Measurements from ENCODE around the gene ARHGAP23. TPM values are rescaled to one million over a fixed set of nuclear protein-coding genes. Genes with fewer than 3 reads are reported as not detected.

Gene ARHGAP23
- total and polyA plus RNA-seq, 2 donors (not counting 3 experiments of a cell fraction or from before 2014, with no cell fraction given): 25.4 to 190 TPM

DNA sequence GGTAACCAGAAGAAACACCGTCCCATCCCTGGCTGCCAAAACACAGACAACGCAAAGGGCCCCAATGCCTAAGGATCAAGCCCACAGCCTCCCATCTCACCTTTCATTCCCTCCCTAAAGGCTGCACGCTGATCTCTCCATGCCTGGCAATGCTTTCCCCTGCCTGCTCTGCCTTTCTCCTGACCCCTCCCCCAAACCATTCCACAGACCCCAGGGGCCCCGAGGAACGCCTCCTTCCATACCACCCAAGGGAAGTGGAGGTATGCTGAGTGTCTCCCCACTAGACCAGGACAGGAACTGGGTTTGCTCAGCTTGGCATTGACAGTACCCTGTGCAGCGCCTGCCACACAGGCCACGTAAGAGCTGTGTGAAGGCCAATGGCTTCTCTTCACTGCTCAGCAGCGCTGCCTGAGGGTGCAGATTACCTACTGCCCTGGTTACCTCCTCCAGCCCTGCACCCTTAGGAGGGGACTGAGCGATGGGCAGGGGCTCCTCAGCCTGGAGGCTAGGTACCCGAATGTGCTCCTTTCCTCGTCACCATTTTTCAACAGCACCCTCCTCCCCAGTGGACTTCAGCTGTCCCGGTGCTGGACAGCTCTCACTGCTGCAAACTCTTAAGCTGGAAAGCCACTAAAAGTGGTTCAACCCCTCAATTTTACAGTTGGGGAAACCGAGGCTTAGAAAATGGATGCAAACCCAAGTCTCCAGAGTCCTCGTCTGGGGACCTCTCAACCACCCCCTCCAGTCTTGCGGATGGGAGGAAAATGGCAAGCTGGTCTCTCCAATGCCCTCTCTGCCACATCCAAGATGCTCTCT lies 132.4 kb downstream of the ARHGAP23 start:
- Histone ChIP-seq H3K27ac (ENCODE audit: insufficient read depth, low read depth, low read length) (no peak overlapping the region), H3K9me3 (replicated peaks; ENCODE audit: control insufficient read depth, insufficient read depth, low read length) (no peaks in the 10 kb centered on the region), H3K4me1 (ENCODE audit: control insufficient read depth, extremely low read depth, insufficient read depth, low read length) (peaks cover 13% of the 10 kb centered on the region), H4K20me1 (replicated peaks; ENCODE audit: control insufficient read depth, extremely low read depth, insufficient read depth, low read length) (no peaks in the 10 kb centered on the region), H3K9ac (replicated peaks; ENCODE audit: extremely low read depth, insufficient read depth, low read length) (no peak overlapping the region), H3K27me3 (ENCODE audit: control insufficient read depth in 2 of 2, insufficient read depth in 2 of 2, low read length in 2 of 2) (peaks cover 63 to 68% of the 10 kb centered on the region in 2 experiments), H3K4me2 (ENCODE audit: insufficient read depth, low read length) (no peak overlapping the region), H3K36me3 (ENCODE audit: control insufficient read depth in 2 of 2, extremely low read depth in 1 of 2, insufficient read depth in 2 of 2, low read length in 2 of 2) (no peaks in the 10 kb centered on the region), H3K9me1 (replicated peaks; ENCODE audit: control insufficient read depth, extremely low read depth, insufficient read depth, low read length) (no peaks in the 10 kb centered on the region), H3K4me3 (replicated peaks in 1 of 3; ENCODE audit: insufficient read depth in 1 of 3, low read depth in 1 of 3, low read length in 3 of 3) (no peak overlapping the region), H3K79me2 (ENCODE audit: control insufficient read depth, insufficient read depth, low read length) (no peaks in the 10 kb centered on the region), H2AFZ (ENCODE audit: low read depth, low read length) (no peak overlapping the region)
- intact Hi-C loops (cut with micrococcal nuclease): no loop called here
- ChIA-PET POLR2A (no interaction called here), CTCF (interaction anchor here (0.8 to 5.0 kb wide), 5 partner anchors 21 to 106 kb away, joined by 4 to 321 read pairs (median 5); no protein-coding TSS in a partner anchor)
- BruUV-seq (replicated peaks): no TSS peak
- dilution Hi-C loops (cut with MboI; ENCODE audit: extremely low pct_ligation_motif_present, low sequenced_read_pairs): no loop called here
- no peak for TF ChIP-seq POLR2A (IDR thresholded peaks at IDR 0.05; ENCODE audit: low read depth, low read length)
- TF ChIP-seq, protein P1, sequence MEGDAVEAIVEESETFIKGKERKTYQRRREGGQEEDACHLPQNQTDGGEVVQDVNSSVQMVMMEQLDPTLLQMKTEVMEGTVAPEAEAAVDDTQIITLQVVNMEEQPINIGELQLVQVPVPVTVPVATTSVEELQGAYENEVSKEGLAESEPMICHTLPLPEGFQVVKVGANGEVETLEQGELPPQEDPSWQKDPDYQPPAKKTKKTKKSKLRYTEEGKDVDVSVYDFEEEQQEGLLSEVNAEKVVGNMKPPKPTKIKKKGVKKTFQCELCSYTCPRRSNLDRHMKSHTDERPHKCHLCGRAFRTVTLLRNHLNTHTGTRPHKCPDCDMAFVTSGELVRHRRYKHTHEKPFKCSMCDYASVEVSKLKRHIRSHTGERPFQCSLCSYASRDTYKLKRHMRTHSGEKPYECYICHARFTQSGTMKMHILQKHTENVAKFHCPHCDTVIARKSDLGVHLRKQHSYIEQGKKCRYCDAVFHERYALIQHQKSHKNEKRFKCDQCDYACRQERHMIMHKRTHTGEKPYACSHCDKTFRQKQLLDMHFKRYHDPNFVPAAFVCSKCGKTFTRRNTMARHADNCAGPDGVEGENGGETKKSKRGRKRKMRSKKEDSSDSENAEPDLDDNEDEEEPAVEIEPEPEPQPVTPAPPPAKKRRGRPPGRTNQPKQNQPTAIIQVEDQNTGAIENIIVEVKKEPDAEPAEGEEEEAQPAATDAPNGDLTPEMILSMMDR (IDR thresholded peaks at IDR 0.05; ENCODE audit: extremely low read depth in 1 of 2, insufficient read depth in 1 of 2, low read depth in 1 of 2, low read length in 2 of 2): no peak
- TF ChIP-seq, protein P2, sequence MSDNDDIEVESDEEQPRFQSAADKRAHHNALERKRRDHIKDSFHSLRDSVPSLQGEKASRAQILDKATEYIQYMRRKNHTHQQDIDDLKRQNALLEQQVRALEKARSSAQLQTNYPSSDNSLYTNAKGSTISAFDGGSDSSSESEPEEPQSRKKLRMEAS (IDR thresholded peaks at IDR 0.05; ENCODE audit: insufficient read depth, insufficient read length): no peak
- TF ChIP-seq EZH2 (IDR thresholded peaks at IDR 0.05; ENCODE audit: borderline replicate concordance, low read depth, low read length, severe bottlenecking): no peak
- TF ChIP-seq JUN (IDR thresholded peaks at IDR 0.05; ENCODE audit: borderline replicate concordance, insufficient read depth, insufficient read length, low read depth): no peak
- no peak for TF ChIP-seq POLR2AphosphoS5 (IDR thresholded peaks at IDR 0.05; ENCODE audit: insufficient read depth, low read depth, low read length)
- TF ChIP-seq MYC (IDR thresholded peaks at IDR 0.05; ENCODE audit: low read depth, low read length): no peak
- TF ChIP-seq GATA2 (IDR thresholded peaks at IDR 0.05; ENCODE audit: insufficient read depth, insufficient read length, low read depth, low read length): no peak
- no peak for TF ChIP-seq FOS (IDR thresholded peaks at IDR 0.05; ENCODE audit: borderline replicate concordance, insufficient read depth, low read length)
- no peak for FAIRE-seq
- peak; percentile 32 for DNase-seq (ENCODE audit: low read depth, low spot score)
